Upper lobe of left lung (tissue), 4 donors: ENCODE results near the gene DIAPH3.

Experiments
- POLR2A ChIP-seq, 4 donors: fragments of 450-650 bp; IDR thresholded peaks; one replicate each; pipeline ENCODE4 v1.5.1; 2016 to 2017; ENCODE audit warnings: antibody characterized with exemption in 4 of 4, mild to moderate bottlenecking in 2 of 4
- TF ChIP-seq, protein P1 (sequence below), 6 experiments: fragments of 450-650 bp in 4 of 6; fragments of 200-600 bp in 2 of 6; sonication (generic) in 2 of 6; IDR thresholded peaks; one replicate each; pipeline ENCODE4 v1.5.1; 2016 to 2019; ENCODE audit warnings: antibody characterized with exemption in 6 of 6

DNA sequence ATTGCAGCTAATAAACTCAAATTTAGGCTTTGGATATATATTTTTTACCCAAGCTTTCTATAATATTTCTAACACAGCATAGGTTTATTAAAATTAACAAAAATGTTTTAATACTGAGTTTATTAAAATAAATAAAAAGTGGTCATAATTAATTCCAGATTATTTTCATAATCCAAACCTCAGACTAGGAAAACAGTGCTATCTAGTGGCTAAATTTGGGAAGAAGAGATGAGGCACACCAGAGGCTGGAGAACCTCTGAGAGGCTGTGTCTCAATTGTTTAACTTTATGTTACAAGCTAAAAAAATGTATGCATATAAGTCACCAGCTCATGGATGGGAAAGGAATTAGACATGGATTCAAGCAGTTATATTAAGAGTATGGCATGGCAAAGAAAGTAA lies 392.5 kb downstream of the DIAPH3 start:
- TF ChIP-seq, protein P1, sequence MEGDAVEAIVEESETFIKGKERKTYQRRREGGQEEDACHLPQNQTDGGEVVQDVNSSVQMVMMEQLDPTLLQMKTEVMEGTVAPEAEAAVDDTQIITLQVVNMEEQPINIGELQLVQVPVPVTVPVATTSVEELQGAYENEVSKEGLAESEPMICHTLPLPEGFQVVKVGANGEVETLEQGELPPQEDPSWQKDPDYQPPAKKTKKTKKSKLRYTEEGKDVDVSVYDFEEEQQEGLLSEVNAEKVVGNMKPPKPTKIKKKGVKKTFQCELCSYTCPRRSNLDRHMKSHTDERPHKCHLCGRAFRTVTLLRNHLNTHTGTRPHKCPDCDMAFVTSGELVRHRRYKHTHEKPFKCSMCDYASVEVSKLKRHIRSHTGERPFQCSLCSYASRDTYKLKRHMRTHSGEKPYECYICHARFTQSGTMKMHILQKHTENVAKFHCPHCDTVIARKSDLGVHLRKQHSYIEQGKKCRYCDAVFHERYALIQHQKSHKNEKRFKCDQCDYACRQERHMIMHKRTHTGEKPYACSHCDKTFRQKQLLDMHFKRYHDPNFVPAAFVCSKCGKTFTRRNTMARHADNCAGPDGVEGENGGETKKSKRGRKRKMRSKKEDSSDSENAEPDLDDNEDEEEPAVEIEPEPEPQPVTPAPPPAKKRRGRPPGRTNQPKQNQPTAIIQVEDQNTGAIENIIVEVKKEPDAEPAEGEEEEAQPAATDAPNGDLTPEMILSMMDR (IDR thresholded peaks at IDR 0.05): peak in 5 of 6 experiments; percentile 8 to 43 (median 23)
- TF ChIP-seq POLR2A (IDR thresholded peaks at IDR 0.05): no peak
